Measurements from ENCODE around the gene CPPED1.

The CPPED1 gene

GRCh38 chr16:12685806-12686205 lies 117.9 kb downstream of the CPPED1 start:
- H3K4me3 ChIP-seq (ENCODE audit: low read depth, low read length), result no peak overlapping the region
- no peaks in the 10 kb centered on the region for H3K79me2 ChIP-seq
- no peak overlapping the region for H3K27ac ChIP-seq
- TF ChIP-seq CTCF (IDR thresholded peaks at IDR 0.05), result no peak
- H3K4me2 ChIP-seq (ENCODE audit: low read length), result no peak overlapping the region
- H3K4me1 ChIP-seq, result no peaks in the 10 kb centered on the region
- no peaks in the 10 kb centered on the region for H3K27me3 ChIP-seq (ENCODE audit: control insufficient read depth, insufficient read depth, low read length)
- H2AFZ ChIP-seq, result no peak overlapping the region
- no peaks in the 10 kb centered on the region for H3K36me3 ChIP-seq (ENCODE audit: control insufficient read depth, insufficient read depth, low read length)
- H3K9me3 ChIP-seq (ENCODE audit: control insufficient read depth, low read length), result no peaks in the 10 kb centered on the region
- H3K9ac ChIP-seq, result no peak overlapping the region

GRCh38 chr16:12682432-12683165 lies 121.1 kb downstream of the CPPED1 start:
- H3K4me1 ChIP-seq, result no peaks in the 10 kb centered on the region
- no peak overlapping the region for H3K9ac ChIP-seq
- no peak overlapping the region for H3K4me3 ChIP-seq (ENCODE audit: low read depth, low read length)
- H3K79me2 ChIP-seq, result no peaks in the 10 kb centered on the region
- H3K9me3 ChIP-seq (ENCODE audit: control insufficient read depth, low read length), result no peaks in the 10 kb centered on the region
- no peak overlapping the region for H3K4me2 ChIP-seq (ENCODE audit: low read length)
- H3K27me3 ChIP-seq (ENCODE audit: control insufficient read depth, insufficient read depth, low read length), result no peaks in the 10 kb centered on the region
- TF ChIP-seq CTCF (IDR thresholded peaks at IDR 0.05), result no peak
- H3K27ac ChIP-seq, result no peak overlapping the region
- no peaks in the 10 kb centered on the region for H3K36me3 ChIP-seq (ENCODE audit: control insufficient read depth, insufficient read depth, low read length)
- H2AFZ ChIP-seq, result no peak overlapping the region

- H3K9ac ChIP-seq, result no peak overlapping the region
- no peak overlapping the region for H3K4me3 ChIP-seq (ENCODE audit: low read depth, low read length)
- H2AFZ ChIP-seq, result no peak overlapping the region
- H3K4me1 ChIP-seq, result no peaks in the 10 kb centered on the region
- no peaks in the 10 kb centered on the region for H3K9me3 ChIP-seq (ENCODE audit: control insufficient read depth, low read length)
- no peaks in the 10 kb centered on the region for H3K36me3 ChIP-seq (ENCODE audit: control insufficient read depth, insufficient read depth, low read length)
- H3K27ac ChIP-seq, result no peak overlapping the region
- no peak overlapping the region for H3K4me2 ChIP-seq (ENCODE audit: low read length)
- no peaks in the 10 kb centered on the region for H3K27me3 ChIP-seq (ENCODE audit: control insufficient read depth, insufficient read depth, low read length)
- TF ChIP-seq CTCF (IDR thresholded peaks at IDR 0.05), result no peak
- H3K79me2 ChIP-seq, result no peaks in the 10 kb centered on the region
Measured at GRCh38 chr16:12681653-12682052, 122.0 kb downstream of the CPPED1 start.

- Histone ChIP-seq H3K27ac (no peak overlapping the region), H3K79me2 (no peaks in the 10 kb centered on the region), H3K9ac (no peak overlapping the region), H3K9me3 (ENCODE audit: control insufficient read depth, low read length) (no peaks in the 10 kb centered on the region), H3K4me3 (ENCODE audit: low read depth, low read length) (no peak overlapping the region), H3K4me1 (no peaks in the 10 kb centered on the region), H3K4me2 (ENCODE audit: low read length) (no peak overlapping the region), H2AFZ (no peak overlapping the region), H3K27me3 (ENCODE audit: control insufficient read depth, insufficient read depth, low read length) (no peaks in the 10 kb centered on the region), H3K36me3 (ENCODE audit: control insufficient read depth, insufficient read depth, low read length) (no peaks in the 10 kb centered on the region)
- TF ChIP-seq CTCF (IDR thresholded peaks at IDR 0.05), result no peak
Measured at GRCh38 chr16:12680531-12680930, 123.2 kb downstream of the CPPED1 start.

- Histone ChIP-seq H3K36me3 (ENCODE audit: control insufficient read depth, insufficient read depth, low read length) (no peaks in the 10 kb centered on the region), H3K4me1 (no peaks in the 10 kb centered on the region), H2AFZ (no peak overlapping the region), H3K4me3 (ENCODE audit: low read depth, low read length) (no peak overlapping the region), H3K9me3 (ENCODE audit: control insufficient read depth, low read length) (no peaks in the 10 kb centered on the region), H3K27me3 (ENCODE audit: control insufficient read depth, insufficient read depth, low read length) (no peaks in the 10 kb centered on the region), H3K4me2 (ENCODE audit: low read length) (no peak overlapping the region), H3K9ac (no peak overlapping the region), H3K79me2 (no peaks in the 10 kb centered on the region), H3K27ac (no peak overlapping the region)
- no peak for TF ChIP-seq CTCF (IDR thresholded peaks at IDR 0.05)
Measured at GRCh38 chr16:12679660-12680272, 123.9 kb downstream of the CPPED1 start.
